ENCODE results near the gene DENND1A. TPM values are rescaled to one million over a fixed set of nuclear protein-coding genes. Genes with fewer than 3 reads are reported as not detected.

The DENND1A gene
- total RNA-seq, 1 donor from 2014 or later: 23.0 TPM

DNA sequence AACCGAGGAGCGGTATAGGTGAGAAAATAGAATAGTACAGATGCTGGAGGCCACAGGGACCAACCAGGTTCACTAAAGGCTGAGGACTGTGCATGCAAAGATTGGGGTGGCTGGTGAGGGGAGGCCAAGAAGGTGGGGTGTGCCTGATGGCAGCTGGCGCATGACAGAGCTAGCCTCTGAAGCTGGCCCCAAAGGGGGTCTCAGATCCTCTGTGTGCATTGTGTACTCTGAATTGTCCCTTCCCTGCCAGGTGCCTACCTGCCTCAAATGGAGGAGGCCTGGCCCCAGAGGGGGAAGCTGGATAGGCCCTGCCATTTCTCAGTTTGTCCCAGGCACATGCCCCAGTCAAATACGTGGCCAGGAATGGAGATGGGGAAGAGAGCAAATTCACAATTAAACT is 510.8 kb downstream of the DENND1A start:
- Histone ChIP-seq H3K27ac (no peak overlapping the region), H3K4me1 (no peaks in the 10 kb centered on the region), H3K36me3 (no peaks in the 10 kb centered on the region), H3K9me3 (no peaks in the 10 kb centered on the region), H3K4me3 (no peak overlapping the region), H3K27me3 (ENCODE audit: low read depth) (no peaks in the 10 kb centered on the region)
- TF ChIP-seq, protein P1, sequence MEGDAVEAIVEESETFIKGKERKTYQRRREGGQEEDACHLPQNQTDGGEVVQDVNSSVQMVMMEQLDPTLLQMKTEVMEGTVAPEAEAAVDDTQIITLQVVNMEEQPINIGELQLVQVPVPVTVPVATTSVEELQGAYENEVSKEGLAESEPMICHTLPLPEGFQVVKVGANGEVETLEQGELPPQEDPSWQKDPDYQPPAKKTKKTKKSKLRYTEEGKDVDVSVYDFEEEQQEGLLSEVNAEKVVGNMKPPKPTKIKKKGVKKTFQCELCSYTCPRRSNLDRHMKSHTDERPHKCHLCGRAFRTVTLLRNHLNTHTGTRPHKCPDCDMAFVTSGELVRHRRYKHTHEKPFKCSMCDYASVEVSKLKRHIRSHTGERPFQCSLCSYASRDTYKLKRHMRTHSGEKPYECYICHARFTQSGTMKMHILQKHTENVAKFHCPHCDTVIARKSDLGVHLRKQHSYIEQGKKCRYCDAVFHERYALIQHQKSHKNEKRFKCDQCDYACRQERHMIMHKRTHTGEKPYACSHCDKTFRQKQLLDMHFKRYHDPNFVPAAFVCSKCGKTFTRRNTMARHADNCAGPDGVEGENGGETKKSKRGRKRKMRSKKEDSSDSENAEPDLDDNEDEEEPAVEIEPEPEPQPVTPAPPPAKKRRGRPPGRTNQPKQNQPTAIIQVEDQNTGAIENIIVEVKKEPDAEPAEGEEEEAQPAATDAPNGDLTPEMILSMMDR (IDR thresholded peaks at IDR 0.05): no peak
- DNase-seq (no peak), ATAC-seq (no peak)
- intact Hi-C loops (cut with DNase I): no loop called here

GRCh38 chr9:123418506-123418905 is 511.4 kb downstream of the DENND1A start:
- Histone ChIP-seq H3K9me3 (no peaks in the 10 kb centered on the region), H3K4me3 (no peak overlapping the region), H3K4me1 (no peaks in the 10 kb centered on the region), H3K27ac (no peak overlapping the region), H3K36me3 (no peaks in the 10 kb centered on the region), H3K27me3 (ENCODE audit: low read depth) (no peaks in the 10 kb centered on the region)
- intact Hi-C loops (cut with DNase I): no loop called here
- TF ChIP-seq, protein P1 (IDR thresholded peaks at IDR 0.05): no peak
- no peak for DNase-seq
- no peak for ATAC-seq

DNA sequence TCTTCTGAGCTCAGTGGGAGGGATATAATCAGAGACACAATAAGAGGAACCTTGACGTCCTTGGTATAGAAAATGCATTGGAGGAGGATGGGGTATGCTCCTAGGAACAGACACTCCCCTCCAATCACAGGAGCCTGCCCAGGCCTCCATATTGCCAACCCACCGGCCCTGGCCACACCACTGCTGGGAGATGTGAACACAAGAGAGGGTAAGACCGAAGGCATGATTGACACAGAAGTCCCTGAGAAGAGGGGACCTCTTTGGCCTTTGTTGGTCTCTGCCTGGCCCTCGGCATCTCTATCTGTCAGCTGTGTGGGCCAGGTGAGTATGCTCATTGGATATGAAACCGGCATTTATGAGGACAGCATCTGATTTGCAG is 511.9 kb downstream of the DENND1A start:
- H3K4me3 ChIP-seq: no peak overlapping the region
- intact Hi-C loops (cut with DNase I): no loop called here
- ATAC-seq (no peak), DNase-seq (no peak)
- H3K4me1 ChIP-seq: no peaks in the 10 kb centered on the region
- no peak overlapping the region for H3K27ac ChIP-seq
- no peaks in the 10 kb centered on the region for H3K9me3 ChIP-seq
- TF ChIP-seq, protein P1 (IDR thresholded peaks at IDR 0.05): no peak
- H3K36me3 ChIP-seq: no peaks in the 10 kb centered on the region
- H3K27me3 ChIP-seq (ENCODE audit: low read depth): no peaks in the 10 kb centered on the region

GRCh38 chr9:123417289-123418051 is 512.5 kb downstream of the DENND1A start:
- DNase-seq (no peak), ATAC-seq (no peak)
- TF ChIP-seq, protein P1 (IDR thresholded peaks at IDR 0.05): no peak
- Histone ChIP-seq H3K9me3 (no peaks in the 10 kb centered on the region), H3K27me3 (ENCODE audit: low read depth) (no peaks in the 10 kb centered on the region), H3K4me3 (no peak overlapping the region), H3K36me3 (no peaks in the 10 kb centered on the region), H3K4me1 (no peaks in the 10 kb centered on the region), H3K27ac (no peak overlapping the region)
- intact Hi-C loops (cut with DNase I): no loop called here

GRCh38 chr9:123416176-123416575 is 513.8 kb downstream of the DENND1A start:
- no peak for DNase-seq
- Histone ChIP-seq H3K36me3 (no peaks in the 10 kb centered on the region), H3K4me3 (no peak overlapping the region), H3K9me3 (no peaks in the 10 kb centered on the region), H3K27ac (no peak overlapping the region), H3K27me3 (ENCODE audit: low read depth) (no peaks in the 10 kb centered on the region), H3K4me1 (no peaks in the 10 kb centered on the region)
- TF ChIP-seq, protein P1 (IDR thresholded peaks at IDR 0.05): no peak
- no peak for ATAC-seq
- intact Hi-C loops (cut with DNase I): no loop called here

Data from lower lobe of right lung (tissue), 2 donors.